Loucy (cell line): ENCODE results near the gene ADIG.

Source experiments
- CTCF ChIP-seq: fragments of 200-600 bp; sonication (generic); conservative IDR thresholded peaks from 2 replicates; pipeline ENCODE4 v1.5.1; 2014; ENCODE audit warnings: mild to moderate bottlenecking, antibody characterized with exemption, low read length
- EZH2phosphoT487 ChIP-seq: fragments of 200-600 bp; IDR thresholded peaks from 2 replicates; pipeline ENCODE4 v1.6.1; 2018; ENCODE audit warnings: antibody characterized with exemption, mild to moderate bottlenecking, moderate library complexity, borderline replicate concordance

GRCh38 chr20:38573413-38573812 lies 7.6 kb upstream of the ADIG start:
- TF ChIP-seq EZH2phosphoT487 (no peak), CTCF (no peak)
